ENCODE measurements around the gene JDP2.

JDP2 gene

GRCh38 chr14:75520852-75521251 lies 93.0 kb downstream of the JDP2 start:
- no peak for DNase-seq

DNA sequence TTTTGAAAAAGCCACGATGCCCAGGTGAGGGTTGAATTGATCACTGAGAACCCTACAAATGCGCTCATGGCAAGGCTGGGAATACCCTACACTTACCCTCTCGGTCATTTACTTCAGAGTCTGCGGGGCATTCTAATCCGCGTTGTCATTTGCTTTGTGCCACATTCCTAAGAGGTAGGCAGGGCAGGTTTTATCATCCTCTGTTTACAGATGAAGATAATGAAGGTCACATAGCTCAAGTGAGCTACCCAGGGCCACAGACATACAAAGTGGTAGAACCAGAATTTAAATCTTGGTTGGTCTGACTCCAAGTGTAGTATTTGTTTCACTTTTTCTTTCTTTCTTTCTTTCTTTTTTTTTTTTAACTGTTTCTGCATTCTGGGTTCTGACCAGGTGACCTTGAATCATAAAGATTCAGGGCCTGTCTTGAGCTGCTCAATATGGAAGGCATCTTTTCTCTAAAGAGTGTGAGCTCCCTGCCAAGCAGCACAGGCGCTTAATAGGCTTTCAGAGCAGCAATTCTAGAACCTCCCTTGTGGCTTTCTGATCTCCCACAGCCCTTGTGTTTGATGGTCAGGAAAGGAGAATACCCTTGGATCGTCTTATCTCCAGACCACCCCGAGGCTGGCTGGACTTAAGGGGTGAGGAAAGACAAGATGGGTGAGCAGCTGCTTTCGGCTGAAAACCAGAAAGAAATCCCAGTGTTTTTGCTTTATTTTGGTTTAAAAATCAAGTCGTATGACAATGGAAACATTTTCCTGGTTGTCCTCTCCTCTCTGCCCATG lies 93.8 kb downstream of the JDP2 start:
- no peak for DNase-seq

DNA sequence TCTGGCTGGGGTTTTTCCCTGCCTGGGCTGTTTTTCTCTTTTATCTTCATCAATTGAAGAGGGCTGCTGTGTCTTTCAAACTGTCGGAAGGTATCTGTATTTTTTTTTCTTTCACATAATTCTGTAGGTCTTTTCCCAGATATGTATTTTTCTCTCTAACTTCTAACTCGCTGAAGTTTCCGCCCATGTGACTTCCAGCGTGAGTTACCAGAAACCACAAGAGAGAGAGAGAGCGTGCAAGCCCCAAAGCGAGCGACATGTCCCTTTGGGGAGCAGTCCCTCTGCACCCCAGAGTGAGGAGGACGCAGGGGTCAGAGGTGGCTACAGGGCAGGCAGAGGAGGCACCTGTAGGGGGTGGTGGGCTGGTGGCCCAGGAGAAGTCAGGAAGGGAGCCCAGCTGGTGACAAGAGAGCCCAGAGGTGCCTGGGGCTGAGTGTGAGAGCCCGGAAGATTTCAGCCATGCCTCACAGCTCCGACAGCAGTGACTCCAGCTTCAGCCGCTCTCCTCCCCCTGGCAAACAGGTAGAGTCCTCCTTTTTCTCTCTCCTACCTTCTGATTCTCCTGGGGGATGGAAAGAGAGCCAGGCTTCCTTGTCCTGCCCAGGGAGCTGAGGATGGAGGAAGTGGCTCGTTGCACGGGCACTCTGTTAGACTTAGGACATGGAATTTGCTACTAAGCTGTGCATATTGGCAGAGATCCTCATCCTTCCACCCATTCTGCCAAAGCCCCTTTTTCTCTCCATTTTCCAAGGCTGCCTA lies 94.6 kb downstream of the JDP2 start, which contains the start of gene BATF:
BATF (plus strand) TSS at position 246 of the 759 bp plus-strand sequence; CDS start at position 460, 214 bp downstream.
- peak; percentile 82 to 89 for DNase-seq

- DNase-seq, result no peak
These were observed 95.1 kb downstream of the JDP2 start for GRCh38 chr14:75522983-75523318.

All from CD4-positive, alpha-beta T cell treated with Interleukin-4 for 1 hour (primary cell).